Amniotic epithelial cell (primary cell): ENCODE data around the gene PAF1.
"Not testable (repeated sequence)": the region's sequence is repeated elsewhere in the genome, so short reads cannot be mapped to it uniquely, and the experiment has no call there.

Source experiments
- DNase-seq: peaks from one replicate; pipeline ENCODE4 v3.0.0-alpha.2; 2010; ENCODE audit warnings: low read depth

PAF1 gene

DNA sequence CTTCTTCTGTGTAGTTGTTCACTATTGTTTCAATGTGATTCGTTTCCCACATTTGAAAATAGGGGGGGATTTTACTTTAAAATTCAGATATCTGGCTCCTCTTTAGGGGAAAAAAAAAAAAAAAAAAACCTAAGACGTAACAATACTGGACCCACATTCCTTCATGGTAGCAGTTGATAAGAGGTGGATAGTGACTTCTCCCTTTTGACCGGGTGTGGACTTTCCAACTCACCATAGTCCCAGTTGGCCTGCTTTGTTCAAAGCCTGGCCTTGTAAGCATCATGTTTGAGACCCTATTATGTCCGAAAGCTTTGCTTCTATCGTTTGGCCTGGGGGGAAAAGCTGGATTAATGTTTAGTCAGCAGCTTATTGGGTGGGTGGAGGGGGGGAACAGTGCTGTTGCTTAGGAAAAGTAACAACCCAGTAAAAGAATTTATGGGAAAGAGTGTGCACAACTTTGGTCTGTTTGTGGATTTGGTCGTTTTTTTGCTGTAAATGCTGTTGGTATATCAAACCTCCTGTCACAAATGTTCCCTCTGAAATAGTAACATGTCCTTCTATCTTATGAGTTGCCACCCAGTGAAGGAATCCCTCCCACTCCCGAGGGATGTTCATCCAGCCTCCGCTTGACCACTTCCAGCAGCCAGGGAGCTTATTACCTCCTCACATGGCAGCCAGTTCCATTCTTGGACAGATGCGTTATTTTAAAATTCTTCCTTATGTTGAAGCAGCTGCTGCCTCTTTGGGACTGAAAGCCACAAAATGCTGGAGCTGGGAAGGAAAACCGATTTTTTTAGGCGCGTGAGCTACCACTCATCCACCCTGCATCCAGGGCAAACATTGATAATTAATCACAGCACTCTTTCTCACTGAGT is 38.3 kb downstream of the PAF1 start:
- no peak for DNase-seq

DNA sequence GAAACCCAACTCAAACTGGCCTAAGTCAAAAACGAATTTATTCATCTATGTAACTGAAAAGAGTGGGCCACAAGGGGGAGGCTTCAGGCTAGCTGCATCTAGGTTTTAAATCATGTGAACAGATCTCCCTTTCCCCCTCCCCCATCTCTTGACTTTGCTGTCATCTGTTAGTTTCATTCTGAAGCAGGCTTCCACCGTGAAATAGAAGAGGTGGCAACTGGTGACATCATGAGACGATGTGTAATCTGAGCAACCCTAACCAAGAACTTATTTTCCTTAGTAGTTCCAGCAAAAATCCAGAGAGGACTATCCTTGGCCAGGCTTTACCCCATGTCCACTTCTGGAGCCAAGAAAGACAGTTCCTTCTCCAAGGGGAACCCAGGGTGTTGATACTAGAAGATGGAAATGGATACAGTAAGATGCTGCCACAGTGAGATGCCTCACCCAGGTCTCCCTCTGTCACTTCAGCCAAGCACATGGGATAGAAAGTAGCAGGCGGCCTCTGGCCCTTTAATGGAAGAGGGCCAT is 39.3 kb downstream of the PAF1 start:
- no peak for DNase-seq

DNA sequence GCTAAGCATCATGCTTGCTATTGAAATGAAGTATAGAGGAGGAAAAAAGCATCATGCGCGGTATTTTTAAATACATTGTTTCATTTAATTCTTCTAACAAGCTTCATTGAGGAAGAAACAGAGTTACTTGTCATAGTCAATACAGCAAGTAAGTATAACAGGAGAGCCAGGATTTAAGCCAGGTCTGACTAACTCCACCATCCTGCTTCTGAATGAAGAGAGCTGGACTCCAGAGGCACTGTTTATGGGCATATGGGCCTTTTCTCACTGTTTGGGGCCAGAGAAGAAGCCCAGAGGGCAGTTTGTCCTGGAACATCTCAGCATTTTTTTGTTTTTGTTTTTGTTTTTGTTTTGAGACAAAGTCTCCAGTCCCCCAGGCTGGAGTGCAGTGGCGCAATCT is 40.8 kb downstream of the PAF1 start:
- no peak for DNase-seq

DNA sequence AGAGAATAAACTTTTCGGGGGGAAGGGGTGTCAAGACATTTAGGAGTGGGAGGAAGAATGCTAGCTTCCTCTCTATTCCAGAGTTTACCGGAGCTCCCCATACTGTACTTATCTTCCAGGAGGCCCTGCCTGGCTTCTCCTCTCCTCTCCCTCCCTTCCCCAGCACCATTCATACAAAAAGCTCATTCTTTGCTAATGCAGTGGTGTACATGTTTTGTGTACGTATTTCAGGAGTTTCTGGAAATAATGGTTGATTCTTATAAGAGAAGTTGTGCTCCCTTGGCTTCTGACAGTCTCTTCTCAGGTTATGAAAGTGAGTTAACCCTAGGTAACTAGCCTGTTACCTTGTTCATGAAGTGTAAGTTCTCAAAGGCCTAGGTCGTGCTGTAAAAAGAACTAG is 41.6 kb downstream of the PAF1 start:
- no peak for DNase-seq

DNA sequence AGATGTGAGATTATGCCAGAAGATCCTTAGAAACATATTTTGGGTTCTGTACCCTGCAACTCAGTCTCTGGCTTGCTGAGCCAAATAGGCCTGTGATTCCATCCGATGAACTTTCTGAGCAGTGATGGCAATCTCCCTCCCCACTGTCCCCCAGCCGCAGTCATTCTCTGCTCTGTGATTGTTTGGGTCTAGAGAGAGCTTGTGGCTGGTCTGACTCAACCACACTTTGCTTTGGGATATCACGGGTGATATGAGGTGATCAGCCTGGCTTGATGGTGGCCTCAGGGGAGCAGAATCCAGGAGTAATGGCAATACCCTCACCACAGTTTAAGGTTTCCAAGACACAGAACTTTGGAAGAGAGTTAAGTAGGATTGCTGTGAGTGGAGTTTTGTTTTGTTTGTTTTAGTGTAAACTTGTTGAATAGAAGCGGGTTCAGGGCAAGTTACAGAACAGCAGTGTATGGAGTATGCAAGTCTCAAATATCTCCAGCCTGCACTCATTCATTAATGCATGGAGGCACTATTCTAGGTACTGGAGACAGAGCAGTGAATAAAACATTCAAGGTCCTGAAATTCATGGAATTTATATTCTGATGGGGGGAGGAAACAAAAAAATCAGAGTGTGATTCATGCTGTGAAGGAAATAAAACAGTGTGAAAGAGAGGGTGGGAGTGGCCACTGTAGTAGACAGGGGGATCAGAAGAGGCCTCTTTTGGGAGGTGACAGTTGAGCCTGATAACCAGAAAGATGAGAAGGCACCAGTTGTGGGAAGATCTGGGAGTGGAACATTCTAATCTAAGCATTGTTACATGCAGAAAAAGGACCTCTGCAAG is 43.4 kb downstream of the PAF1 start:
- peak; percentile 27 for DNase-seq

DNA sequence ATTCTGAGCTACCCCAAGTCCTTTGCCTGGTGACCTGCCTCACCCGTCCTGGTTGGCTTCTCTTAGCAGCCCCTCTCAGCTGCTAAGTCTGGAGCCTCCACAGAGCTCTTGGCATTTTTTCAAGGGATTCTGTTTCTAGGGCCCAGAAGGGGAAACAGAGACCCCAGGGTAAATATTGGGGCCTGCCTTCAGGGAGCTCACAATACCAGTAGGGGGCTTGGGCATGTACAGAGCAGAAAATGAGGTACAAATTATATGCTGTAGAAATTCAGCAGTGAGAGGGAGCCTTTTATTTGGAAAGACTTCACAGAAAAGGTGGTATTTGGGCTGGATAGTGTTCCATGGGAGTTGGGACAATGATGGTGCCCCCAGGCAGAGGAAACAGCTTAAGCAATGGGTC is 45.0 kb downstream of the PAF1 start:
- DNase-seq = no peak

DNA sequence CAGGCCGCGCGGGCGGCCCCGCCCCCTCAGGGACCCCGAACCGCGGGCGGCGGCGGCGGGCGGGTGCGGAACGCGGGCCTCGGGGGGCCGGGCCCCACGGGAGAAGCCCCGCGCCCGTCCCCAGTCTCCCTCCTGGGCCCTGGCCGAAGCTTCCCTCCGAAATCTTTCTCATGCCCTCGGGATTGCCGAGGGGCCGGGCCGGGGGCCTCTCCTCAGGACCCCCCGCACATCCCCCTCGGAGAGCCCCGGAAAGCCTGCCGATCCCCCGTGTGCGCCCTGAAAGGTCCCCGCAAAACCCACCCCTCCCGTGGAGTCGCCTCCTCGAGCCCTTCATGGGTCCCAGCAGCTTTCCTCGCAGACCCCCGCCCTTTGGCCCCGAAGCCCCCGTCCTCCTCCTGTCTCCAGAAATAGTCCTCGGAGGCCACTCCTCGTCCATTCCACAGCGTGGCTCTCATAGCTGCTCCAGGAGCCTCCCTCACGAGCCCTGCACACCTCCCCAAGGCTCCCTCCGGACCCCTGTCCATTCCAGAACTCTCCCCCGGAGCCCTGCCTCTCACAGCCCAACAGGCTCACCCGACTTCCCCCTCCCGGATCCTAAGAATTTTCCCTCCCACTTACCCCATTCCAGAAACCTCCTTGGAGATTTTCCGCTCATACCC is 48.1 kb downstream of the PAF1 start:
- peak; percentile 14 for DNase-seq

DNA sequence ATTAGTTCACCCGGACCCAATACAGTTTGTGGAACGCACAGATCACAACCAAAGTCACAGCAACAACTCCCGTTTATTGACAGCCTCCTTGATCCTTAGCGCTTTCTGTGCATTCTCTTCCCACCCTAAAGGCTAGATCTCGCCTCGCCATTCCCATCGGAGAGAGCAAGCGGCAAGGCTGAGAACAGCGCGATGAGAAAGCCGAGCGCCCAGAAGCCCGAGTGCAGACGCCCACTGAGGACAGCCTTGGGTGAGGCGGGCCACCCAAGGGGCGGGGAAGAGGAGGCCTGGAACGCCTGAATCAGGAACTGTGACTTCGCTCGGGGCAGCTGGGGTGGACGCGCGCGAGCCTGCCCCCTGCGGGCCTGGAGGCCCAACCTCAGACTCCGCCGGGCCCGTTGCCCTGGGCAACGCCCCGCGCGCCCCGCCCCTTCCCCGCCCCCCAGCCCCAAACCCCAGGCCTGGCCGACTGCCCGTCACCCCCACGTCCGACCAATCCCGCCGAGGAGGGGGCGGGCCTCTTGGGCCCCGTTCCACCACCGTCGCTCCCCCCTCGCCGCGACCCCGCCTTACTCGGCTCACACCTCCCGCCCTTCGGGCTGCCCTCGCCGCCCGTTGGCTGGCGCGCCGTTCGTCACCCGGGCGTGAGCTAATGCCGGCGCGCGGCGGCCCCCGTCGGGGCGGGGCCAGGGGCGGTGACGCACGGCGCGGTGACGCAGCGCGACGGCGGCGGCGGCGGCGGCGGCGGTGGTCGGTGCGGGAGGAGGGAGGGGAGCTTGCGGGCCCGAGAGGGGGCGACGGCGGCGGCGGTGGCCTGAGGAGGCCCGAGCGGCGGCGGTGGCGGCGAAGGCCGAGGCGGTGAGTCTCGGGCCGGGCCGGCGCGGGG is 48.9 kb downstream of the PAF1 start, which contains the start of gene SAMD4B:
TSS of gene SAMD4B (plus strand) at position 703 of the 886 bp plus-strand sequence. CDS start 14,473 bp downstream, outside the sequence.
- peak; percentile 96 for DNase-seq

DNA sequence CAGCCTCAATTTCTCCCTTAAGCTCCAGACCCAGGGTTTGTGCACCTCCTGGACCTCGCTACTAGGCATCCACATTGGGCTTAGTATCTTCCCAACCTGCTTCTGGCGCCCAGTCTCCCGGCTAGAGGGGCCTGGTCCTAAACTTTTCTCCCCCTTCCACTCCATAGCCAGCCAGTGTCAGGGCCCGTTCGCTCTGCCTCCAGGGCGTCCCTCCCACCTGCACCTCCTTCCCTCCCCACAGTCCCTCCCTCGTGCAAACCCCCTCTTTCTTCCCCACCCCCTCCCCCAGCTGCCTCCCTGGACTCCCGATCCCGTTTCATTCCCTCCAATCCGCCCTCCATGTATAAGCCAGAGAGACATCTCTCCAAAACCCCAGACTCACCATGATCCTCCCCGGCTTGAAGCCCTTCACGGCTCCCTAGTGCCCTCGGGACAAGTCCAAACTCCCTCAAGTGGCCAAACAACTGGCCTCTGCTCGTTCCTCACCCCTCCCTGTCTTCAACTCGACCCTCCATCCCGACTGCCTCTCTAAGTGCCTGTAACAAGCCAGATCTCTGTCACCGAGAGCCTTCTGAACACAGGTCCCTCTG is 49.7 kb downstream of the PAF1 start:
- no peak for DNase-seq

DNA sequence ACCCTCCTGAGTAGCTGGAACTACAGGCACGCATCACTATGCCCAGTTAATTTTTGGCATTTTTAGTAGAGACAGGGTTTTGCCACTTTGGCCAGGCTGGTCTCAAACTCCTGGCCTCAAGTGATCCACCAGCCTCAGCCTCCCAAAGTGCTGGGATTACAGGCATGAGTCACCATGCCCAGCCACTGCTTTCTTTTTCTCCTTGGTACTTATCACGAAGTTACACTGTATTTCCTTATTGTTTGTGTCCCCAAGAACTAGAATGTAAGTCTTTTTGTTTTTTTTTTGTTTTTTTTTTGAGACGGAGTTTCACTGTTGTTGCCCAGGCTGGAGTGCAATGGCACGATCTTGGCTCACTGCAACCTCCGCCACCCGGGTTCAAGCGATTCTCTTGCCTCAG is 50.8 kb downstream of the PAF1 start:
- not testable (repeated sequence) for DNase-seq

DNA sequence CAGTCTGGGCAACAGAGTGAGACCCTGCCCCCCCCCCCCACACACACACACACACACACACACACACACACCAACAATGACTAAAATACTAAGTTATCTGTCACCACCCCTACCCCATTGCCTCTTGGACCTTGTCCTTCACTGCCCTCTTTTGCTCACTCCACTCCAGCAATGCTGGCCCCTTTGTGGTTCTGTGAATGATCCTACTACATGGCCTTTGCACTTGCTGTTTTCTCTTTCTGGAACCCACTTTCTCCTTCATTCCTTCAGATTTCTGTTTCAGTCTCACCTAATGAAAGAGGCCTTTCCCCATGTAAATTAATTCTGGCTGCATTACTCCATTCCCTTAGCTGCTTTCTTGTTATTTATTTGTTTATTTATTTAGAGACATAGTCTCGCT is 51.2 kb downstream of the PAF1 start:
- no peak for DNase-seq

DNA sequence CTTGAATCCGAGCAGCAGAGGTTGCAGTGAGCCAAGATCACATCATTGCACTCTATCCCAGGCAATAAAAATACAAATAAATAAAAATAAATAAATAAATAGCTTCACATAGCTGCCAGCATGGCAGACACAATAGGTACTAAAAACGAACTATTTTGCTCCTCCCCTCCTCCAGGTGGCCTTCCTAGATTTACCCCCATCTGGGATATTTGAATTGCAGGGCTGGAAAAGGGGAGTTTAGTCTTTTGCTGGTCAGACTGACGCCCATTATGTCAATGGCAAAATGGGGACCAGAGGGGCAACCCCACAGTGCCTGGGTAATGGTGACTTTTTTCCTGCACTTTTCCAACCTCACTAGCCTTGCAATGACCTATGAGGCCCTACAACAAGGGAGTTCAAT is 54.4 kb downstream of the PAF1 start:
- no peak for DNase-seq
